ENCODE measurements around the gene RPL21. TPM values are rescaled to one million over a fixed set of nuclear protein-coding genes. Genes with fewer than 3 reads are reported as not detected.
A peak's percentile ranks its signal among the peaks of the same experiment; 100 is the strongest.

Gene RPL21
- total RNA-seq, 1 donor from 2014 or later = 2,072 TPM

GRCh38 chr13:27261396-27261795 lies 10.0 kb downstream of the RPL21 start:
- H3K9me3 Mint-ChIP-seq = no peaks in the 10 kb centered on the region
- TF ChIP-seq EZH2 (IDR thresholded peaks at IDR 0.05) = no peak
- no peak for TF ChIP-seq EZH2phosphoT487 (IDR thresholded peaks at IDR 0.05)
- TF ChIP-seq CTCF (IDR thresholded peaks at IDR 0.05) = no peak
- no peak overlapping the region for H3K4me2 ChIP-seq

GRCh38 chr13:27263438-27263837 lies 12.1 kb downstream of the RPL21 start:
- no peak for DNase-seq (ENCODE audit: low spot score)
- Mint-ChIP-seq H3K4me3 (no peak overlapping the region), H3K36me3 (peaks cover 9% of the 10 kb centered on the region), H3K9me3 (no peaks in the 10 kb centered on the region), H3K4me1 (peaks cover 18% of the 10 kb centered on the region), H3K27me3 (ENCODE audit: insufficient read depth, low read depth) (peaks cover 4% of the 10 kb centered on the region), H3K27ac (peak overlapping the region; percentile 94)
- Histone ChIP-seq H3K9ac (no peak overlapping the region), H3K79me2 (ENCODE audit: low read depth) (peaks cover 8% of the 10 kb centered on the region), H3K4me3 (no peak overlapping the region), H3K9me3 (ENCODE audit: low read depth) (no peaks in the 10 kb centered on the region), H3K4me2 (no peak overlapping the region), H4K20me1 (ENCODE audit: low read depth) (peaks cover 20% of the 10 kb centered on the region), H2AFZ (replicated peaks) (no peak overlapping the region), H3K27me3 (no peaks in the 10 kb centered on the region), H3K27ac (no peak overlapping the region), H3K4me1 (no peaks in the 10 kb centered on the region), H3F3A (ENCODE audit: low read depth) (peaks cover 31% of the 10 kb centered on the region), H3K36me3 (no peaks in the 10 kb centered on the region)
- no peak for TF ChIP-seq EZH2 (IDR thresholded peaks at IDR 0.05)
- TF ChIP-seq EZH2phosphoT487 (IDR thresholded peaks at IDR 0.05) = no peak
- TF ChIP-seq CTCF (IDR thresholded peaks at IDR 0.05) = no peak

More at GRCh38 chr13:27261396-27261795, 10.0 kb downstream of the RPL21 start:
- H4K20me1 ChIP-seq (ENCODE audit: low read depth) = peaks cover 34% of the 10 kb centered on the region
- Mint-ChIP-seq H3K4me3 (no peak overlapping the region), H3K4me1 (peaks cover 18% of the 10 kb centered on the region), H3K36me3 (peaks cover 10% of the 10 kb centered on the region), H3K27me3 (ENCODE audit: insufficient read depth, low read depth) (peaks cover 6% of the 10 kb centered on the region), H3K27ac (no peak overlapping the region)
- no peaks in the 10 kb centered on the region for H3K4me1 ChIP-seq
- H3K9ac ChIP-seq = no peak overlapping the region
- no peak overlapping the region for H3K27ac ChIP-seq
- no peak overlapping the region for H3K4me3 ChIP-seq
- H3K27me3 ChIP-seq = no peaks in the 10 kb centered on the region
- no peaks in the 10 kb centered on the region for H3K9me3 ChIP-seq (ENCODE audit: low read depth)
- peaks cover 42% of the 10 kb centered on the region for H3F3A ChIP-seq (ENCODE audit: low read depth)
- no peak overlapping the region for H2AFZ ChIP-seq (replicated peaks)
- H3K79me2 ChIP-seq (ENCODE audit: low read depth) = peaks cover 25% of the 10 kb centered on the region
- no peak for DNase-seq (ENCODE audit: low spot score)
- H3K36me3 ChIP-seq = peaks cover 5% of the 10 kb centered on the region

GRCh38 chr13:27264181-27264580 lies 12.8 kb downstream of the RPL21 start:
- TF ChIP-seq EZH2 (IDR thresholded peaks at IDR 0.05) = no peak
- no peak for TF ChIP-seq CTCF (IDR thresholded peaks at IDR 0.05)
- no peak for TF ChIP-seq EZH2phosphoT487 (IDR thresholded peaks at IDR 0.05)
- peaks cover 13% of the 10 kb centered on the region for H4K20me1 ChIP-seq (ENCODE audit: low read depth)
- peaks cover 24% of the 10 kb centered on the region for H3F3A ChIP-seq (ENCODE audit: low read depth)
- H3K4me1 Mint-ChIP-seq = peaks cover 18% of the 10 kb centered on the region
- H3K27ac ChIP-seq = no peak overlapping the region
- no peaks in the 10 kb centered on the region for H3K36me3 ChIP-seq
- peaks cover 5% of the 10 kb centered on the region for H3K27me3 ChIP-seq
- no peak overlapping the region for H3K9ac ChIP-seq
- no peaks in the 10 kb centered on the region for H3K4me1 ChIP-seq
- no peak overlapping the region for H3K4me3 ChIP-seq
- no peak overlapping the region for H3K4me2 ChIP-seq
- H3K36me3 Mint-ChIP-seq = peaks cover 5% of the 10 kb centered on the region
- peak overlapping the region; percentile 94 for H3K27ac Mint-ChIP-seq
- no peaks in the 10 kb centered on the region for H3K9me3 ChIP-seq (ENCODE audit: low read depth)
- no peaks in the 10 kb centered on the region for H3K9me3 Mint-ChIP-seq
- DNase-seq (ENCODE audit: low spot score) = no peak
- no peak overlapping the region for H2AFZ ChIP-seq (replicated peaks)
- peak overlapping the region; percentile 1 for H3K4me3 Mint-ChIP-seq
- peaks cover 4% of the 10 kb centered on the region for H3K27me3 Mint-ChIP-seq (ENCODE audit: insufficient read depth, low read depth)
- peaks cover under 1% of the 10 kb centered on the region for H3K79me2 ChIP-seq (ENCODE audit: low read depth)

Data from neural progenitor cell (in vitro differentiated cells).